HEK293T (cell line): ENCODE measurements around the gene EIF4B.
A peak's percentile ranks its signal among the peaks of the same experiment; 100 is the strongest.

Source experiments
- CTCF ChIA-PET: fragments of 350-600 bp; formaldehyde crosslinking; extraction: SDS; loops from one replicate; lab custom pipeline; 2021; ENCODE audit warnings: antibody characterized with exemption, inconsistent platforms; lab: Yijun Ruan, JAX
- POLR2A ChIA-PET: fragments of 350-600 bp; formaldehyde crosslinking; extraction: SDS; loops from one replicate; lab custom pipeline; 2020; ENCODE audit warnings: antibody characterized with exemption, inconsistent platforms; lab: Yijun Ruan, JAX
- DNase-seq: peaks from one replicate; pipeline ENCODE4 v3.0.0; 2012; ENCODE audit warnings: mixed read lengths; ENCODE audit errors: extremely low spot score
- ARNT ChIP-seq: fragments of 450-650 bp; IDR thresholded peaks from 2 replicates; pipeline ENCODE4 v1.6.1; 2017; ENCODE audit warnings: mild to moderate bottlenecking
- BHLHE40 ChIP-seq: fragments of 450-650 bp; IDR thresholded peaks from 2 replicates; pipeline ENCODE4 v1.6.1; 2016; ENCODE audit warnings: mild to moderate bottlenecking, moderate library complexity, borderline replicate concordance
- CTBP1 ChIP-seq: fragments of 450-650 bp; IDR thresholded peaks from 2 replicates; pipeline ENCODE4 v1.6.1; 2016; ENCODE audit warnings: borderline replicate concordance
- ELF4 ChIP-seq: fragments of 450-650 bp; IDR thresholded peaks from 2 replicates; pipeline ENCODE4 v1.6.1; 2017; ENCODE audit warnings: antibody characterized with exemption
- FOXA1 ChIP-seq: fragments of 450-650 bp; IDR thresholded peaks from 2 replicates; pipeline ENCODE4 v1.6.1; 2016; ENCODE audit warnings: mild to moderate bottlenecking
- FOXK2 ChIP-seq: fragments of 450-650 bp; IDR thresholded peaks from 2 replicates; pipeline ENCODE4 v1.6.1; 2016; ENCODE audit warnings: mild to moderate bottlenecking
- FOXM1 ChIP-seq: fragments of 450-650 bp; IDR thresholded peaks from 2 replicates; pipeline ENCODE4 v1.6.1; 2017; ENCODE audit warnings: mild to moderate bottlenecking, borderline replicate concordance
- HDGF ChIP-seq: fragments of 450-650 bp; IDR thresholded peaks from 2 replicates; pipeline ENCODE4 v1.6.1; 2017; ENCODE audit warnings: antibody characterized with exemption, borderline replicate concordance
- L3MBTL2 ChIP-seq: fragments of 450-650 bp; conservative IDR thresholded peaks from 2 replicates; pipeline ENCODE4 v1.6.1; 2016; ENCODE audit warnings: mild to moderate bottlenecking
- LEF1 ChIP-seq: fragments of 450-650 bp; IDR thresholded peaks from 2 replicates; pipeline ENCODE4 v1.6.1; 2017; ENCODE audit warnings: mild to moderate bottlenecking, borderline replicate concordance
- NFRKB ChIP-seq: fragments of 450-650 bp; IDR thresholded peaks from 2 replicates; pipeline ENCODE4 v1.6.1; 2016; ENCODE audit warnings: mild to moderate bottlenecking, moderate library complexity
- PKNOX1 ChIP-seq: fragments of 450-650 bp; IDR thresholded peaks from 2 replicates; pipeline ENCODE4 v1.6.1; 2016
- SP1 ChIP-seq: fragments of 450-650 bp; IDR thresholded peaks from 2 replicates; pipeline ENCODE4 v1.6.1; 2017
- SUZ12 ChIP-seq: fragments of 450-650 bp; IDR thresholded peaks from 2 replicates; pipeline ENCODE4 v1.6.1; 2016; ENCODE audit warnings: mild to moderate bottlenecking
- TARDBP ChIP-seq: fragments of 450-650 bp; IDR thresholded peaks from 2 replicates; pipeline ENCODE4 v1.6.1; 2016
- ZNF384 ChIP-seq: fragments of 450-650 bp; IDR thresholded peaks from 2 replicates; pipeline ENCODE4 v1.6.1; 2016

Gene EIF4B

GRCh38 chr12:53051881-53052412, 45.7 kb downstream of the EIF4B start:
- POLR2A ChIA-PET = interaction anchor here (1.5 to 1.8 kb wide), 3 partner anchors 27 to 128 kb away, joined by 3 to 12 read pairs (median 7); partner anchors contain the start of genes EIF4B, SPRYD3 and ZNF740
- TF ChIP-seq FOXK2 (no peak), ARNT (no peak), ELF4 (no peak), CTBP1 (no peak), SP1 (no peak), FOXA1 (no peak), ZNF384 (no peak), HDGF (no peak), NFRKB (no peak), PKNOX1 (no peak), FOXM1 (no peak), L3MBTL2 (no peak), BHLHE40 (no peak), SUZ12 (no peak), LEF1 (no peak), TARDBP (no peak)
- CTCF ChIA-PET = interaction anchor here (1.0 kb wide), 1 partner anchor 13 kb away, joined by 4 read pairs; no protein-coding TSS in a partner anchor
- no peak for DNase-seq

DNA sequence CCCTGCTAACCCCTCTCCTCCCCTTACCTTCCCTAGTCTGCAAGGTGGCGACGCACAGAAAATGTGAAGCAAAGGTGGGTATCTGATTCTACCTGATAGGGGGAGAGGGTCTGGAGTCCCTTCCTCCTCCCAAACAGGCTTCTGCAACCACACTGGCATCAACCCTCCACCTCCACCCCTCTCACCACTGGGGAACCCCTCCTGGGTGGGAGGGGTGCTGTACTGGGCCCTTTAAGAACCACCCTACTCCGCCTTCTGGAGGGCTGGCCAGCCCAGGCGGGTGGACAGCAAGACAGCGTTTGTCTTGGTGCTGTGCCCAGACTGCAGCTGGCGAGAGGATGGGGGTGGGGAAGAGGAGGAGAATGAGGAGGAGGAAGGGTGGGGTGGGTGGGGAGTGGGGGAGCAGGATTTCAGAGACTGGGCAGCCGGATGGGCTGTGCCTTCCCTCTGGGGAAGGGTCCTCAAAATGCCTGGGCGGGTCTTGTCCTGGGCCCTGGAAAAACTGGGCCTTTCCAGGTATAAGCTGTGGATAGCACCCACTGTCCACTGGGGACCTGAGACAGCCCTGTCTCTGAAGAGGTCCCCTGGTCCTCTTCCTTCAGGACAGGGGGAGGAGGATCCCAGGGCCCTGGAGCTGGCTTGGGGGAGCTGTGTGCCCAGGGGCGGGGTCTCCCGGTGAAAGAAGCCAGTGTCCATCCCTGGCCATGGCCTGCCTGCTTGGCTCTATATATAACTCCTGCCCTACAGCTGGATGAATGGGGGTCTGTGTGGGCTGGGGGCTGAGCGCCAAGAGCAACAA, 46.4 kb downstream of the EIF4B start:
- ChIA-PET POLR2A (interaction anchor here (0.6 to 1.8 kb wide), 3 partner anchors 27 to 128 kb away, joined by 3 to 12 read pairs (median 3); partner anchors contain the start of genes SPRYD3 and ZNF740), CTCF (interaction anchor here (1.0 to 6.0 kb wide), 2 partner anchors 9 to 14 kb away, joined by 3 to 46 read pairs; no protein-coding TSS in a partner anchor)
- no peak for DNase-seq
- TF ChIP-seq SUZ12 (no peak), ELF4 (no peak), NFRKB (no peak), HDGF (no peak), LEF1 (no peak), TARDBP (no peak), ARNT (no peak), BHLHE40 (no peak), FOXK2 (no peak), FOXM1 (no peak), PKNOX1 (no peak), CTBP1 (no peak), L3MBTL2 (no peak), ZNF384 (no peak), FOXA1 (no peak), SP1 (no peak)

- no peak for DNase-seq
- CTCF ChIA-PET = interaction anchor here (0.7 to 6.0 kb wide), 3 partner anchors 9 to 14 kb away, joined by 3 to 46 read pairs (median 3); no protein-coding TSS in a partner anchor
- TF ChIP-seq HDGF = no peak
- no peak for TF ChIP-seq LEF1
- no peak for TF ChIP-seq FOXK2
- TF ChIP-seq SP1 = no peak
- no peak for TF ChIP-seq NFRKB
- POLR2A ChIA-PET = interaction anchor here (0.6 to 2.0 kb wide), 3 partner anchors 26 to 47 kb away, joined by 3 to 7 read pairs (median 6); partner anchors contain the start of genes EIF4B and SPRYD3
Observed at GRCh38 chr12:53053218-53054111, 47.2 kb downstream of the EIF4B start.

DNA sequence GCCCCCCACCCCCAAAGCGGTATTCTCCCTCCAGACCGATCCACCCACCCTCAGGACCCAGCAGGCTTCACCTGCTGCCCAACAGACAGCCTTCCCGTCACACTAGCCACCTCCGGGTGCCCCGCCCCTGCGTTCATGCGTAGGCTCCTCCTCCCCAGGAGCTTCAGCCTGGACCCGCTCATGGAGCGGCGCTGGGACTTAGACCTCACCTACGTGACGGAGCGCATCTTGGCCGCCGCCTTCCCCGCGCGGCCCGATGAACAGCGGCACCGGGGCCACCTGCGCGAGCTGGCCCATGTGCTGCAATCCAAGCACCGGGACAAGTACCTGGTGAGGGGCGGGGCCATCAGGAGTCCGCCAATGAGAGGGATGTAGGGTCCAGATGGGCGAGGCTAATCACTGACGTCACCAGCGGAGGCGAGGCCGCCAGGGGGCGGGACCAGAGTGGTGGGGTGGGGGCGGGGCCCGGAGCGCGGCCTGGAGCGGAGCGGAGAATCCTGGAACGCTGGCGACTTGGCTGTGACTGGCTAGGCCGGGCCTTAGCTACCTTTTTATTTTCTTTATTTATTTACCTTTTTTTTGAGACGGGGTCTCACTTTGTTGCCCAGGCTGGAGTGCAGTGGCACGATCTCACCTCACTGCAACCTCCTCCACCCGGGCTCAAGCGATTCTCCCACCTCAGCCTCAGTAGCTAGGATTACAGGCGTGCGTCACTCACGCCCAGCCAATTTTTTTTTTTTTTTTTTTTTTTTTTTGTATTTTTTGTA, 48.0 kb downstream of the EIF4B start:
- ChIA-PET CTCF (interaction anchor here (0.6 to 6.0 kb wide), 4 partner anchors 12 to 195 kb away, joined by 3 to 46 read pairs (median 4); no protein-coding TSS in a partner anchor), POLR2A (interaction anchor here (0.7 to 2.1 kb wide), 7 partner anchors 10 to 126 kb away, joined by 3 to 8 read pairs (median 6); partner anchors contain the start of genes CSAD, EIF4B, SPRYD3 and ZNF740)
- TF ChIP-seq FOXA1 (no peak), ARNT (no peak), PKNOX1 (peak; percentile 87)
- DNase-seq = peak; percentile 95
